ENCODE results near the gene CORIN. TPM values are rescaled to one million over a fixed set of nuclear protein-coding genes. Genes with fewer than 3 reads are reported as not detected.

Gene CORIN
- total and polyA plus RNA-seq, 2 of the 4 experiments (the other 2 are of a cell fraction), result 20.3 to 24.7 TPM

DNA sequence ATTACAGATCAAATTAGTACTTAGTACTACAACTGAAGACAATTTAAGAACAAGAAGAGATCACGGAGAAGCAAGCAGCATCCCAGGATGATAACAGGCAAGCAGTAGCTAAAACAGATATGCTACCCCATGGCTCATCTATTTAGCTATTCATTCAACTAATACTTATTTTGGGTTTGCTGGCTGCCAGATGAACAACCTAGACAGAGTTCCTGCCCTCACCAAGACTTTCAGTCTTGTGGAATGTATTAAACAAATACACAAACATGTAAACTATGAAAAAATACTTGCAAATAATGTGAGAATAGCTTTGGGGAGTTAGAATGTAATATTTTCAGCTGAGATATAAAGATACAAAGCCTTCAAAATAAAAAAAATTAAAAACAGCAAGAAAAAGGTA, 2.4 kb upstream of the CORIN start:
- DNase-seq (no peak), ATAC-seq (ENCODE audit: low read depth) (no peak)
- ChIA-PET CTCF (interaction anchor here (1.3 to 1.7 kb wide), 4 partner anchors 10 to 136 kb away, joined by 3 to 6 read pairs (median 4); no protein-coding TSS in a partner anchor), POLR2A (ENCODE audit: unreplicated experiment) (no interaction called here)
- H3K14ac ChIP-seq (replicated peaks; ENCODE audit: low read depth, low read length), result no peak overlapping the region
- no peaks in the 10 kb centered on the region for H3K36me3 ChIP-seq (ENCODE audit: control insufficient read depth, insufficient read depth, low read length)
- no CpG with 5 or more reads among the region's 1 CpG for WGBS, 2 experiments (ENCODE audit: extremely low coverage in 2 of 2, insufficient read length in 1 of 2)
- H3K23ac ChIP-seq (ENCODE audit: low read depth, low read length), result no peak overlapping the region
- no peak overlapping the region for H3K27ac ChIP-seq (ENCODE audit: insufficient read depth, low read length)
- no peak overlapping the region for H3K4me3 ChIP-seq (ENCODE audit: insufficient read depth, low read depth, low read length)
- BruUV-seq (replicated peaks), result no TSS peak
- intact Hi-C loops (cut with micrococcal nuclease), result loop anchor here (5.0 kb wide), 1 partner anchor 42 kb away; no protein-coding TSS in a partner anchor
- in situ Hi-C loops (cut with MboI; ENCODE audit: low sequenced_read_pairs), result no loop called here
- no peak overlapping the region for H3K4me2 ChIP-seq (ENCODE audit: low read depth, low read length)
- H3K9me3 ChIP-seq (ENCODE audit: control insufficient read depth, insufficient read depth, low read length), result no peaks in the 10 kb centered on the region
- H3K9ac ChIP-seq (ENCODE audit: low read depth, low read length), result no peak overlapping the region
- no peak overlapping the region for H2BK5ac ChIP-seq (ENCODE audit: low read depth, low read length, poor library complexity, severe bottlenecking)
- H3K79me1 ChIP-seq (ENCODE audit: low read depth in 1 of 2, low read length in 2 of 2), result no peaks in the 10 kb centered on the region; a peak in 1 of 4 replicates
- no peak overlapping the region for H2AK9ac ChIP-seq (replicated peaks; ENCODE audit: low read depth, low read length, poor library complexity)
- H2BK15ac ChIP-seq (ENCODE audit: low read depth, low read length), result no peak overlapping the region
- peak overlapping the region in 1 of 2 experiments; percentile 24; a peak in 1 of 4 replicates for H4K8ac ChIP-seq (ENCODE audit: low read depth in 2 of 2, low read length in 2 of 2)
- TF ChIP-seq RFX5 (IDR thresholded peaks at IDR 0.05; ENCODE audit: low read depth, low read length), result no peak
- TF ChIP-seq BHLHE40 (IDR thresholded peaks at IDR 0.05; ENCODE audit: low read depth, low read length), result no peak
- H3K9me1 ChIP-seq (ENCODE audit: insufficient read depth, low read length), result peaks cover 8% of the 10 kb centered on the region
- dilution Hi-C loops (cut with HindIII; ENCODE audit: low sequenced_read_pairs, unreplicated experiment), result no loop called here
- no peak overlapping the region for H2AFZ ChIP-seq (replicated peaks; ENCODE audit: low read length, poor library complexity)
- H3K56ac ChIP-seq (ENCODE audit: extremely low read depth, insufficient read depth, low read length), result no peak overlapping the region
- H3K18ac ChIP-seq (ENCODE audit: low read depth, low read length), result no peak overlapping the region
- no peak overlapping the region for H4K5ac ChIP-seq (ENCODE audit: low read depth, low read length)
- no peak overlapping the region for H4K91ac ChIP-seq (ENCODE audit: insufficient read depth, low read depth, low read length)
- H3K4me1 ChIP-seq (ENCODE audit: control insufficient read depth, insufficient read depth, low read length), result peaks cover 27% of the 10 kb centered on the region
- no peak overlapping the region for H2AK5ac ChIP-seq (ENCODE audit: low read depth, low read length)
- no peaks in the 10 kb centered on the region for H4K20me1 ChIP-seq (ENCODE audit: insufficient read depth, low read length)
- 0 out of 2 replicates have a peak overlapping the region, but pooled peaks have one; percentile 31 for H2BK120ac ChIP-seq (ENCODE audit: low read depth, low read length)
- H3K4ac ChIP-seq (ENCODE audit: low read depth, low read length), result peak overlapping the region; percentile 50
- H2BK20ac ChIP-seq (ENCODE audit: low read depth, low read length), result peak overlapping the region; percentile 57
- H3K27me3 ChIP-seq (ENCODE audit: control insufficient read depth, insufficient read depth, low read length), result no peaks in the 10 kb centered on the region
